GM10266 (cell line): ENCODE data around the gene LPO.

ENCODE experiments used
- DNase-seq: peaks from one replicate; pipeline ENCODE4 v3.0.0; 2012; ENCODE audit errors: extremely low spot score
- TF ChIP-seq, protein P1 (sequence below): IDR thresholded peaks from 2 replicates; pipeline ENCODE4 v1.5.1; 2012; ENCODE audit warnings: mild to moderate bottlenecking, low read depth; ENCODE audit not compliant: control insufficient read depth, insufficient read depth; ENCODE audit errors: missing control alignments

Gene LPO

DNA sequence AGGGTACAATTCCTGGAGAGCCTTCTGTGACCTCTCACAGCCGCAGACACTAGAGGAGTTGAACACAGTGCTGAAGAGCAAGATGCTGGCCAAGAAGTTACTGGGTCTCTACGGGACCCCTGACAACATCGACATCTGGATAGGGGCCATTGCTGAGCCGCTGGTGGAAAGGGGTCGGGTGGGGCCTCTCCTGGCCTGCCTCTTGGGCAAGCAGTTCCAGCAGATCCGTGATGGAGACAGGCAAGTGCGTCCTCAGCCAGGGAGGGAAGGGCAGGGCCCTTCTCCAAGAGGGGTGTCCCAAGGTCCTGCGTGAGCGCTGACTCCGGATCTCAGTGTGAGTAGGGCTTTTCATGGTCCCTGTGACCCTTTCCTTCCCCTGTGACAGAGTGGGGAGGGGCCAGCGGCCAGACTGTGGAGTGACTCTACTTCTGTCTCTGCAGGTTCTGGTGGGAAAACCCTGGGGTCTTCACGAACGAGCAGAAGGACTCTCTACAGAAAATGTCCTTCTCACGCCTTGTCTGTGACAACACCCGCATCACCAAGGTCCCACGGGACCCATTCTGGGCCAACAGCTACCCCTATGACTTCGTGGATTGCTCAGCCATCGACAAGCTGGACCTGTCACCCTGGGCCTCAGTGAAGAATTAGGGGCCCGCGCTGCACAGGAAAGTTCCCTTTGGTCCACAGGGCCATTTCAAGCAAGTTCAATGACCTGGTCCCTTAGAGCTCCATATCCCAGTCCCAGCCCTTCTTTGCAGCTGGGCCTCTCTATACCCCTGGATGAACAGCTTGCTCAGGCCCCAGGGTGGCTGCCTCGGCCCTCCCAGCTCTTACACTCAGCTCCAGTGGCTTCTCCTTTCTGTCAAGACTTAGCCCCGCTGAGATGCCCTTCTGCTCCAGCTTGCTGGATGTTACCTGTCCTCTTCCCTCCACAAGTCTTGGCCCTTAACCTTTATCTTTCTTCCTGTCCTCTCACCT, 29.3 kb downstream of the LPO start:
- TF ChIP-seq, protein P1, sequence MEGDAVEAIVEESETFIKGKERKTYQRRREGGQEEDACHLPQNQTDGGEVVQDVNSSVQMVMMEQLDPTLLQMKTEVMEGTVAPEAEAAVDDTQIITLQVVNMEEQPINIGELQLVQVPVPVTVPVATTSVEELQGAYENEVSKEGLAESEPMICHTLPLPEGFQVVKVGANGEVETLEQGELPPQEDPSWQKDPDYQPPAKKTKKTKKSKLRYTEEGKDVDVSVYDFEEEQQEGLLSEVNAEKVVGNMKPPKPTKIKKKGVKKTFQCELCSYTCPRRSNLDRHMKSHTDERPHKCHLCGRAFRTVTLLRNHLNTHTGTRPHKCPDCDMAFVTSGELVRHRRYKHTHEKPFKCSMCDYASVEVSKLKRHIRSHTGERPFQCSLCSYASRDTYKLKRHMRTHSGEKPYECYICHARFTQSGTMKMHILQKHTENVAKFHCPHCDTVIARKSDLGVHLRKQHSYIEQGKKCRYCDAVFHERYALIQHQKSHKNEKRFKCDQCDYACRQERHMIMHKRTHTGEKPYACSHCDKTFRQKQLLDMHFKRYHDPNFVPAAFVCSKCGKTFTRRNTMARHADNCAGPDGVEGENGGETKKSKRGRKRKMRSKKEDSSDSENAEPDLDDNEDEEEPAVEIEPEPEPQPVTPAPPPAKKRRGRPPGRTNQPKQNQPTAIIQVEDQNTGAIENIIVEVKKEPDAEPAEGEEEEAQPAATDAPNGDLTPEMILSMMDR, result no peak
- no peak for DNase-seq

DNA sequence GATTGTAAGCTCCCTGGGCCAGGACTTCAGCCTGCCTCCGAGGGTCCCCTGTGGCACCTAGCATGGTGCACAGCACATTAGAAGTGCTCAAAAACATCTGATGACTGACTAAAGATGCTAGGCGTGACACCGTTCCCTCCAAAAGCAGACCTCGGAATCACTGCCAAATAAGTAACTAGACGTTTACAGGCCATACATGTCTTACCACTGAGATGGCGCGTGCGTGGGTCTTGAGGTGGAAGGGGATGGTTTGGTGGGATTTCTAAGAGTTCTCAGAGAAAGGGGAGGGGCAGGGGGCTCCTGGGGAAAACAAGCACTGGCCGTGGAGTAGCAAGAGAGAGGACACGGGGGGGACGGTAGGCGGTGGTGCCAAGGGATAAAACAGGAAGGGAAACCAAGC, 29.9 kb downstream of the LPO start:
- DNase-seq, result no peak
- TF ChIP-seq, protein P1, result no peak

DNA sequence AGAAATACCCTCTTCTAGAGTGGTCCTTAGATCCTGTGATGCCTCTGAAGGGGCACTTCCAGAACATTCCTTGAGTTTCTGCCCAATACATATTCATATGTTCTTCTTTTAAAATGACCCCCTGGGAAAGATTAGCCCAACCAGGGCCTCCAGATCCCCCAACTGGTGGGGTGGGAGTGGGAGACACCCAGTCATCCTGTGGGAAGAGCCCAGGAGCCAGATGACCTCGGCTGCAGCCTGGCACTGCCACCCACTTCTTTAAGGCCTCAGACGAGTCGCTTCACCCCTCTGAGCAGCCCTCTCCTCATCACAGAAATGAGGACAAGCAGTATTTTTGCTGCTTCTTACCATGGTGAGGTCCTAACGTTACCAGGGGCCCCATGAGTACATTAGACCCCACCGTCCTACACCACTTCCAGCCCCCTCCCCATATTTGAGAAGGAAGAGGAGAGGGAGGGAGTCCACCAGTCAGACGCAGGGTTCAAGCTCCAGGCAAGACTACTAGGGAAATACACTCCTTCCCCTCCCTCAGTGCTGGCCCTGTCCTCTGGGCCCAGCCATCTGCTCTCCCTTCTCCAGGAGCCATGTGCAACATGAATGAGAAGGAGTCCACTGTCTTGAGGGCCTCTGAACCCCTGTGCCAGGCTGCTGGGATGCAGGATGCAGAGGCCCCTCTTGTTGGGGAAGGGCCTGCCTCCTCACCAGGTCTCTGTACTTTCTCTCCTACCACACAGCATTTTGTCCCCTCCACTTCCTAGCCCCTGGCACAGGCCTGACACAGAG, 30.6 kb downstream of the LPO start:
- TF ChIP-seq, protein P1, result no peak
- DNase-seq, result no peak

DNA sequence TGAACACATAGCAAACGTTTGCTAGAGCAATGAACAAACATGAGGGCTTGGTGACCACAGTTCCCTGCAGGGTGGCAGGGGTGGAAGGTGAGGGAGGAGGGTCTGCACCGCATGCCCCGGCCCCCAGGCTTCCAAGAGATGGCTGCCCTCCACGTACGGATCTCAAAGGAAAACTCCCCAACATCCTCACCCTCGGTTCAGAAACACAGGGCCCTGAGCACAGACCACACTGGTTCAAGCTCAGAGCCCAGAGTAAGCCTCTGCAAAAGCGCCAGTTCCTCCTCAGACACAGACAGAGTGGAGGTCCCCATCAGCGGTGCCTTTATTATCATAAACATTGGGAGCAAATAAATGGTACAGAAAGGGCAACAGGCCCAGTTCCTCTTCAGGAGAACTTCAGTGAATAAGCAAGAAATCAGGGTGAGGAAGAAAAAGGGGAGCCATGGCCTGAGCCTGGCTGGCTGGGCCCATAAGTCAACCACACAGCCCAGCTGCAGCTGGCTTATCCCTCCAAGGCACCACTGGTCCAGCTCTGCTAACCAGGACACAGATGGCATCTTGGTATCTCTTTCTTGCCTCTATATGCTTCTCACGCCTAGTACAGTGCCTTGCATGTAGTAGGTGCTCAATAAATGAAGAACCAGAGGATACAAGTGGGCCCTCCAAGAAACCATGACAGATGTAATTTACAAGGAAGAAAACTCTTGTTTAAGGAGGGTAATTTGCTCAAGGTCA, 31.3 kb downstream of the LPO start:
- no peak for DNase-seq
- TF ChIP-seq, protein P1, result no peak

DNA sequence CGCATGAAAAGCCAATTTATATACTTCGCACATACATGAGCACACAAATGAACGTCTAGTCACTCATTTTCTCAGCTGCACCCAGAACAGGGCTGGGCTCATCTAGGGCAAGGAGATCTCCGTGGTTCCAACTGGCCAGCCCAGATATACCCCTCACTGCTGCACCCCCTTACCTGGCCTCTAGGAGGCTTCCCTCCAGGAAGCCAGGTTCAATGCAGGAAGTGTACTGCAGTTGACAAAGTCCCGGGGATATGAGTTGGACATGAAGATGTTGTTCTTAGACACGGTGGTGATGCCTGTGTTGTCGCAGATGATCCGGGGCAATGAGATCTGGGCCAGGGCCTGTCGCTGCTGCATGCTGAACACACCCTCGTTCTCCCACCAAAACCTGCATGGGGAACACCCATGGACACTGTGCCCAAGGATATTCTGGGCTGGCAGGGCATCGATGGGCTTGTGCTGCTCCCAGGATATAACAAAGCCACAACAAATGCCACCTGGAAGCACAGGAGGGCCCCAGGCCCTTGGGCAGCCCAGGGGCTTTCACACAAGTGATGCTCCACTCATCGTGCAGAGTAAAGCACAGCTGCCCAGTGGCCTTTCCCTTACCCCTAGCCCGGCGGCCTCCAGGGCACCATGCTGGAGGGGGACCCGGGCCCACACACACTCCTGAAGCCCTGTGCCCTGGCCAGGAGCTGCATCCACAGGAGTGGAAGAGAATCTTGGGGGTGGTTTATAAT, 32.3 kb downstream of the LPO start:
- peak; percentile 7 for DNase-seq
- TF ChIP-seq, protein P1, result peak; percentile 4

DNA sequence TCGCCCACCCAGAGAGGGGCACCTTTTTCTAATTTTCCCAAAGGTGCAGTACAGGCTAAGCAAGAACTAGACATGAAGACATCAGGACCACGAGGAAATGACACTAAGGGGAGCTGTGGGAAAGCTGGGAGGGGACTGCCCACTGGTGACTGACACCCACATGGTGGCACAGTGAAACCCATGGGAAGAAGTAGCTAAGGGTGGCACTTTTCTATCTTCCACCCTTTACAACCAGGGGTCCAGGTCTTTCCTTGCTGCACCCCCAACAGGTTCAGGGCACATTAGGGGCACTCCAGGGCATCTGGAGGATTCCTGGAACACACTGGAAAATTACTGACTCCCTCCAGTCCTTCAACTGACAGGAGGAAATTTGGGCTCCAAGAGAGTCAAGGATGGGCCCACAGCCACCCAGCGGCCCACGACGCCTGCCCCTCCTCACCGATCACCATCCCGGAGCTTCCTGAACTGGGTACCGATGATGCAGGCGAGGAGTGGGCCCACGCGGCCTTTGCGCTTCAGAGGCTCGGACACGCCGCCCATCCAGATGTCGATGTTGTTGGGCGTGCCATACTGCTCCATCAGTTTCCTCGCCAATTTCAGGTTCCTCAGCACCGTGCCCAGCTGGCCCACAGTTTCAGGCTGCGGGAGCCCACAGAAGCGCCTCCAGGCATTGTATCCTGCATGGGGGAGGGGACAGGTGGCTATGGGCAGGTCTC, 33.0 kb downstream of the LPO start:
- TF ChIP-seq, protein P1, result no peak
- peak; percentile 5 for DNase-seq
